Sigmoid colon (tissue), 7 donors: Measurements from ENCODE around the gene GRIN2A. TPM values are rescaled to one million over a fixed set of nuclear protein-coding genes. Genes with fewer than 3 reads are reported as not detected.

ENCODE experiments used
- DNase-seq: peaks from one replicate; pipeline ENCODE4 v3.0.0-alpha.2; 2019
- H3K27ac ChIP-seq, 4 donors: fragments of 200-600 bp; sonication (generic); one replicate each; pipeline ENCODE4 v1.5.1; 2016 to 2019; ENCODE audit warnings: mild to moderate bottlenecking in 1 of 4
- H3K27me3 ChIP-seq, 3 donors: fragments of 200-600 bp; sonication (generic); one replicate each; pipeline ENCODE4 v1.5.1; 2019; ENCODE audit warnings: mild to moderate bottlenecking in 1 of 3
- H3K36me3 ChIP-seq, 4 donors: fragments of 200-600 bp; sonication (generic); one replicate each; pipeline ENCODE4 v1.5.1; 2016 to 2019
- H3K4me1 ChIP-seq, 4 donors: fragments of 200-600 bp; sonication (generic); one replicate each; pipeline ENCODE4 v1.5.1; 2017 to 2019
- H3K4me3 ChIP-seq, 4 donors: fragments of 200-600 bp; sonication (generic); one replicate each; pipeline ENCODE4 v1.5.1; 2017 to 2019; ENCODE audit warnings: mild to moderate bottlenecking in 2 of 4, moderate library complexity in 1 of 4
- H3K9me3 ChIP-seq, 4 donors: fragments of 200-600 bp in 3 of 4; sonication (generic) in 3 of 4; one replicate each; pipeline versions ENCODE4 v1.5.1 to v1.6.1; 2013 to 2019
- CTCF ChIP-seq, 4 experiments: fragments of 450-650 bp in 3 of 4; fragments of 200-600 bp in 1 of 4; IDR thresholded peaks; one replicate each; pipeline ENCODE4 v1.5.1; 2016 to 2019; ENCODE audit warnings: antibody characterized with exemption in 4 of 4, mild to moderate bottlenecking in 3 of 4, moderate library complexity in 2 of 4
- EP300 ChIP-seq, 4 donors: sonication (generic); formaldehyde crosslinking; IDR thresholded peaks; one replicate each; pipeline ENCODE4 v1.6.1; 2017; ENCODE audit warnings: antibody characterized with exemption in 4 of 4
- POLR2A ChIP-seq, 2 donors: fragments of 450-650 bp; IDR thresholded peaks; one replicate each; pipeline ENCODE4 v1.6.1; 2016; ENCODE audit warnings: antibody characterized with exemption in 2 of 2, mild to moderate bottlenecking in 2 of 2, moderate library complexity in 2 of 2
- POLR2AphosphoS5 ChIP-seq, 4 donors: sonication (generic); formaldehyde crosslinking; IDR thresholded peaks; one replicate each; pipeline ENCODE4 v1.6.1; 2017; ENCODE audit warnings: antibody characterized with exemption in 4 of 4
- WGBS, 2 donors: extraction: QIAGEN DNeasy Blood & Tissue Kit; methylation state at CpG; one replicate each; pipeline ENCODE4 v1.1.7; 2013; 5-methylcytosine and 5-hydroxymethylcytosine counted together
- intact Hi-C: fragments of 100-400 bp; cut with DNase I; formaldehyde crosslinking; loops from one replicate; pipeline ENCODE4 v1.15.1; 2023
- polyA plus RNA-seq, 3 donors: library from polyadenylated mRNA; stranded (reverse); fragments of 200-250 nt; gene quantifications; one replicate each; pipeline ENCODE4 v1.2.3, GENCODE V29; 2013
- total RNA-seq, 4 donors: library from RNA; depleted of rRNA; stranded (reverse); fragments of >200 nt; gene quantifications; one replicate each; pipeline ENCODE4 v1.1.0, GENCODE V29; 2016
- donor health status: healthy with polysubstance abuse.
- donor health status: Bipolar disorder and iron deficiency.
- donor health status: healthy.

GRIN2A gene
- total and polyA plus RNA-seq, 7 donors, result under 0.01 to 0.36 (median 0.09) TPM

- Histone ChIP-seq H3K9me3 (no peaks in the 10 kb centered on the region), H3K27ac (no peak overlapping the region), H3K4me1 (no peaks in the 10 kb centered on the region), H3K36me3 (no peaks in the 10 kb centered on the region), H3K4me3 (no peak overlapping the region), H3K27me3 (peaks cover 0 to 13% (median 0%) of the 10 kb centered on the region in 3 donors)
- no peak for DNase-seq
- TF ChIP-seq POLR2A (IDR thresholded peaks at IDR 0.05) (no peak), POLR2AphosphoS5 (IDR thresholded peaks at IDR 0.05) (no peak), EP300 (IDR thresholded peaks at IDR 0.05) (no peak), CTCF (IDR thresholded peaks at IDR 0.05) (no peak)
- WGBS, 2 donors, result 15 to 16% methylated on average over 4 of the region's 4 CpGs
- intact Hi-C loops, result no loop called here
Observed at GRCh38 chr16:10219742-10220141, 37.5 kb upstream of the GRIN2A start.

- no peak for DNase-seq
- no peak overlapping the region for H3K4me3 ChIP-seq
- no peak overlapping the region for H3K27ac ChIP-seq
- peaks cover 0 to 13% (median 0%) of the 10 kb centered on the region in 3 donors for H3K27me3 ChIP-seq
- no peaks in the 10 kb centered on the region for H3K9me3 ChIP-seq
- intact Hi-C loops, result no loop called here
- H3K4me1 ChIP-seq, result no peaks in the 10 kb centered on the region
- WGBS, 2 donors, result 71 to 81% methylated on average over 15 of the region's 15 CpGs
- no peak for TF ChIP-seq EP300 (IDR thresholded peaks at IDR 0.05)
- no peak for TF ChIP-seq POLR2A (IDR thresholded peaks at IDR 0.05)
- no peak for TF ChIP-seq CTCF (IDR thresholded peaks at IDR 0.05)
- TF ChIP-seq POLR2AphosphoS5 (IDR thresholded peaks at IDR 0.05), result no peak
- H3K36me3 ChIP-seq, result no peaks in the 10 kb centered on the region
Observed at GRCh38 chr16:10218490-10219206, 36.4 kb upstream of the GRIN2A start.

DNA sequence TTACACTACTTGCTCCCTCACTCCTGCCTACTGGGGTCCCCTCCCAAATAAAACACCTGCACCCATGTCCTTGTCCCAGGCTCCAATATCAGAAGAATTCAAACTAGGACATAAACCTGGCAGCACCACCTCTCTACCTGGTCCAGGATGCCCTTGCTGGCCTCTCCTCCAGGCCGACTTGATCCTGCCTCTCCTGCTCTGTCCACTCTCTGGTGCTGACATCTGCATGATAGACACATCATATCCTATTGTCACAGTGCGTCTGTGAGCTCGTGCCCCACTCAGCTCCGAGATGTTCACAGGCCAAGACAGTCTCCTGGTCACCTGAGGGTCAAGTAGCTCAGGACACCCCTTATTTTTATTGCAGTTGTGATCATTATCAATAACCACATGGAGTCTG, 31.5 kb upstream of the GRIN2A start:
- H3K4me1 ChIP-seq, result no peaks in the 10 kb centered on the region
- H3K36me3 ChIP-seq, result no peaks in the 10 kb centered on the region
- no peak for TF ChIP-seq EP300 (IDR thresholded peaks at IDR 0.05)
- TF ChIP-seq POLR2AphosphoS5 (IDR thresholded peaks at IDR 0.05), result no peak
- no peak for TF ChIP-seq CTCF (IDR thresholded peaks at IDR 0.05)
- TF ChIP-seq POLR2A (IDR thresholded peaks at IDR 0.05), result no peak
- H3K9me3 ChIP-seq, result no peaks in the 10 kb centered on the region
- intact Hi-C loops, result no loop called here
- H3K27ac ChIP-seq, result no peak overlapping the region
- no peak overlapping the region for H3K4me3 ChIP-seq
- DNase-seq, result no peak
- WGBS, 2 donors, result 71 to 74% methylated on average over 4 of the region's 4 CpGs
- H3K27me3 ChIP-seq, result no peaks in the 10 kb centered on the region

DNA sequence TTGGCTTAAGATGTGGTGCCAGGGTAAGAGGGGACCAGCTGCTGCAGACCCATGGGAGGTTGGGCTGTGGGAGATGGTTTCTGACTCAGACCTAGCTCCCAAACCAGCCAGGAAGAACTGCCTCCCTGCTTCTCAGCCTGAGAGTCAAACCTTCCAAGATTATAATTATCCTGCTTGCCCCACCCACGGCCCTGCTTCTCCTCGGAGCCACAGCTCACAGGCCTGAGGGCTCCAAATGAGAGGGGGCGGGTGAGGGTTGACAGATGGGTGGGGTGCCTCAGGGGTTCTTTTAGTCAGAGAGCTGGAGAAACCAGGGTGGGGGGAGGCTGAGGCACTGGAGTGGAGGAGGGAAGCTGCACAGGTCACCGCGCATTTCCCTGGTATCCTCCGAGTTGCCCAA, 28.7 kb upstream of the GRIN2A start:
- intact Hi-C loops, result no loop called here
- Histone ChIP-seq H3K4me1 (no peaks in the 10 kb centered on the region), H3K27me3 (no peaks in the 10 kb centered on the region), H3K4me3 (no peak overlapping the region), H3K36me3 (no peaks in the 10 kb centered on the region), H3K27ac (no peak overlapping the region), H3K9me3 (no peaks in the 10 kb centered on the region)
- WGBS, 2 donors, result 36 to 56% methylated on average over 6 of the region's 6 CpGs
- TF ChIP-seq POLR2A (IDR thresholded peaks at IDR 0.05) (no peak), CTCF (IDR thresholded peaks at IDR 0.05) (no peak), EP300 (IDR thresholded peaks at IDR 0.05) (no peak), POLR2AphosphoS5 (IDR thresholded peaks at IDR 0.05) (no peak)
- DNase-seq, result no peak

- no peak for TF ChIP-seq POLR2A (IDR thresholded peaks at IDR 0.05)
- TF ChIP-seq POLR2AphosphoS5 (IDR thresholded peaks at IDR 0.05), result no peak
- no peak for TF ChIP-seq EP300 (IDR thresholded peaks at IDR 0.05)
- TF ChIP-seq CTCF (IDR thresholded peaks at IDR 0.05), result no peak
- no peaks in the 10 kb centered on the region for H3K36me3 ChIP-seq
- no peak overlapping the region for H3K27ac ChIP-seq
- no peak for DNase-seq
- WGBS, 2 donors, result 87 to 93% methylated on average over 3 of the region's 3 CpGs
- H3K4me1 ChIP-seq, result no peaks in the 10 kb centered on the region
- intact Hi-C loops, result no loop called here
- H3K4me3 ChIP-seq, result no peak overlapping the region
- no peaks in the 10 kb centered on the region for H3K27me3 ChIP-seq
- peaks cover 0 to 3% (median 0%) of the 10 kb centered on the region in 4 donors for H3K9me3 ChIP-seq
Observed at GRCh38 chr16:10206865-10207264, 24.6 kb upstream of the GRIN2A start.
